NCI-H69 (cell line): ENCODE measurements around the gene ADAM17.
A peak's percentile ranks its signal among the peaks of the same experiment; 100 is the strongest.
"Not testable (repeated sequence)": the region's sequence is repeated elsewhere in the genome, so short reads cannot be mapped to it uniquely, and the experiment has no call there.

Experiments used
- DNase-seq: peaks from one replicate; lab custom pipeline; 2025; lab: John Stamatoyannopoulos, UW

The ADAM17 gene

DNA sequence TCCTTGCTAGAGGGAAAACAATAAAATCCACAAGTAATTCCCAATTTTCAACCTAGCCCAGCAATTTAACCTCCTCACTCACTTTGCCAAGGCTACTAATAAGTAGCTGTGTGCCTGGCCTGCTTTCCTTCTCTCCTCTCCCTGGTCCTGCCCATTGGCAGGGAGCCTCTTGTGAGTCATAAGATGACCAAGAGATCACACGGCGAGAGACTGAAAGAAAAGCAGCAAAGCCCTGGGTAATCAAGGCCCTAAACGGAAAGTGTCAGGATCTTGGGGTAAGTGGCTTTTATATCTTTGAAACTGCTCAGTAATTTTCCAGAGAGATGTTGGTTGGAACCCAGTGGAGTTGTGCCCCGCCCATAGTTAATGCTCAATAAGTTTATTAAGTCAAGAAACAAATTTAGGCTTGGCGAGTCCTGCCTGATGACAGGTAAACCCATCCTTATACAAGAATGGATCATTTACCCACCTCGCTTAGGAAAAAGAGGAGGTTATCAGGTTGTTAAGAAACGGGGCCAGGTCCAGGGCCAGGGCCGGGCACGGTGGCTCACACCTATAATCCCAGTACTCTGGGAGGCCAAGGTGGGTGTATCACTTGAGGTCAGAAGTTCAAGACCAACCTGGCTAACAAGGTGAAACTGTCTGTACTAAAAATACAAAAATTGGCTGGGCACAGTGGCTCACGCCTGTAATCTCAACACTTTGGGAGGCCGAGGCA is 10.0 kb upstream of the ADAM17 start:
- no peak for DNase-seq

DNA sequence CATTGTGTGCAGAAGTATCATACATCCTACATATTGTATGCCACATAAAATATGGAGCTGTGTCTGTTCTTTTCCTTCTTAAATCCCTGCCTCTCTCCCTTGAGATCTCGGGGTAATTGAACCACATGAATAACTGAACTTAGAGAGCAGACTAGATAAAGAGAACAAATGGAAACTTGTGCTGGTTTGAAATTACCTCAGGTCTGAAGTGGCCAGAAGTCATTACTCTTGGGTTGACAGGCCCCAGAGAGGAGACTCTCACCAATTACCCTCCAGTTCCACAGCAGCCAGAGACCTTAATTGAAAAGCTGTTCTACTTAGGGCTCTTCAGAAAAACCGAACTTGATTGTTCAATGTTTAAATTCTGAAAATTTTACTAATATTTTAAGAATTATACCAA is 5.0 kb upstream of the ADAM17 start:
- DNase-seq, result peak; percentile 1

DNA sequence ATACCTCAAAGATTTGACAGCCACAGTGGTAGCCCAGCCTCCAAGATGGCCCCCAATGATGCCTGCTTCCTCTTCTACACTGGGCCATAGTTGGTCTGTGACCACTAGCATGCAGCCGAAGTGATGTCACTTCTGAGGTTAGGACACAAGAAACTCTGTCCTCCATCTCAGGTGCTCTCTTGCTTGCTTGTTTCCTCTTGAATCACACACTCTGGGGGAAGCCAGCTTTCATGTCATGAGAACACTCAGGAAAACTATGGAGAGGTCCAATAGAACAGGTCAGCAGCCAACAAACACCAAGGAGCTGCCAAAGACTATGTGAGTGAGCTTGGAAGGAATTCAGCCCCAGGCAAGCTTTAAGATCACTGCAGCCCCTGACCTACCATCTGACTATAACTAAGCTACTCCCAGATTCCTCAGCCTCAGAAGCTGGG is 3.3 kb upstream of the ADAM17 start:
- peak; percentile 9 for DNase-seq

DNA sequence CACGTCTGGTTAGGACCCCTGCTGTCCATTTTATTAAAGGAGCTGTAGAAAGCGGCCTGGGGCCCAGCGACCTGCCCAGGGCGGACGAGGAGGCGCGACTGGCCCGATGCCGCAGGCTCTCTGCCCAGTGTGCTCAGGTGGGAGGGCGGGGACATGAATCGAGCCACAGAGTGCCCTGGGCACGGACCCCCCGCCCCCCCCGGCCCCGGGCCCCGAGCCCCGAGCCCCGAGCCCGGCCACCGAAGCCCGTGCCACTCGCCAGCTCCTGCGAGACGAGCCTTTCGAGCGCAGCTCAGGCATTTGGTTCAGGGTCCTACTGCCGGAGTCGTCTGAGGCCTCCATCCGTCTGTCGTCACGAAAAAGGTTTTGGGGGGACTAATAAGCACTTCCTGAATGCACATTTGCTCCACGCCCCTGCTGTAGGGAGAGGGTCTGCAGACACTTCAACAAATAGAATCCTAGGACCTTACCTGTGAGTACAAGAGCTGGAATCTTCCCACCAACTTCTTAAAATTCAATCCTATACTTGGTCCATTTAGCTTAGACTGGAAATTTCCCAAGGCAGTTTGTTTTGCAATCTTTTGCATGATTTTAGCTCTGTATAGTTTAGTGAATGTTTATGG is 602 bp upstream of the ADAM17 start:
- DNase-seq, result no peak

DNA sequence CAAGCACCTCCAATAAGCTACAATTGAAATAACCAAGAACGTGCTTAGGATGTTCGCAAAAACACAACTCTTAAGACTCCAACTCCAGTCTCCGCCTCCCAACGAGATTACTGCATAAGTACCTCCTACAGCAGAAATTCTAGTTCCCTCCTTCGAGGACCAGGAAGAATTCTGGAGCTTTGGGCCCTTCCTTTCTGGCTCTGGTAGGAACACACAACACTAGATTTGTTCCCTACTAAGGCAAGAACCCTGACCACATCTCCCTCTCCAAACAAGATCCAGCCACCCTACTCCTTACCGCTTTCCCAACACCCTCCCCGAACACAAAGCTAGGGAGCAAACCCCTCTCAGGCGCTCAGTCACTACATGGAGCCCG is 721 bp downstream of the ADAM17 start:
- peak; percentile 37 for DNase-seq

DNA sequence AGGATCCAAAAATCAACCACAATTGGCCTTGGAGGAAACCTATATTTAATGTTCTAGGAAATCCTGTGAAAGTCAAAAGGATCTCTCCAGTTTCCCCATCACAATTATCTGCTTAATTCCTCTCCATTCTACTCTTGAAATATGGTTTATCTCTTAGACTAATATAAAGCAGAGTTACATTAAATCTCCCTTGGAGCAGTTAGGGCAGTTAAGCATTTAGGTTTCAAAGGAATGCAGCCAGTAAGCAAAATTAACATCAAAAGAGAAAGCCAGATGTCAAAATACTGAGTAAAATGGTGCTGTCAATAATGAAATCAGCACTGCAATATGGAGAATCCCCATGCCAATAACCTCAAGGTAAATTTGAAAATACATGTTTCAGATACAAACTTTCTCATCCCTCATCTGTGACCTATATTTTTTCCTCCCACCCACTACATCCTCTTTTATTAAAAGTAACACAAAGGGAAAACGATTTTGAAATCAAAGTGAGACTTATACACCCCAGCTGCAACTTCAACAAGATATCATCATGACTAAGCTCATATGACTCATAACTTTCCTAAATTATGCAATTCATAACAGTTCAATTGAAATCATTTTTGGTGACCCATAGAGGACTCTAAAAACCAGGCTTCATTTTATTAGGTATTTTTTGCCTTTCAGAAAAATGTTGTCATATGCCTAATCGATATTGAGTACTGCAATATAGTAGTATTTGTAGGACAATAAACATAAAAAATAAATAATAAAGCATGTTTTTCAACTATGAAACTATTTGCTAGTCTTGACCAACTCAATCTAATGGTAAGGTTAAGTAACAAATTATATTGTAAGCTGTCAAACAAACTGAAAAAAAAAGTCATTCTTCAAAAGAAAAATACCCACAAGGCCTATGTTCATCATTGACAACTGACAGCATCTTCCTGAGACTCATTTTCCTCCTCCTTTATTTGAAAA is 3.1 kb downstream of the ADAM17 start:
- DNase-seq, result no peak

DNA sequence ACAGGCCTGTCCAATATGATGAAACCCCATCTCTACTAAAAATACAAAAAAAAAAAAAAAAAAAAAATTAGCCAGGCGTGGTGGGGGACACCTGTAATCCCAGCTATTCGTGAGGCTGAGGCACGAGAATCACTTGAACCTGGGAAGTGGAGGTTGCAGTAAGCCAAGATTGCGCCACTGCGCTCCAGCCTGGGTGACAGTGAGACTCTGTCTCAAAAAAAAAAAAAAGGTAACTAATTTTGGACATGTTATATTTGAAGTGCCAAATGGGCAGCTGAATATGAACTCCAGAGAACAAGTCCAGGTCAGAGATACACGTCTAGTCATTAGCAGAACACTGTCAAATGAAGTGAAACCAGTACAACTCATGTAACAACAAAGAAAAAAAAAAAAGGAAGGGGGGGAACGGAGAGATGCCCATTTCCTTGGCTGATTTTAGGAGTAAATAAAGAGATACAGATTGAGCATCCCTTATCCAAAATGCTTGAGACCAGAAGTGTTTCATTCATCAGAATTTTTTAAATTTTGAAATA is 4.7 kb downstream of the ADAM17 start:
- not testable (repeated sequence) for DNase-seq

DNA sequence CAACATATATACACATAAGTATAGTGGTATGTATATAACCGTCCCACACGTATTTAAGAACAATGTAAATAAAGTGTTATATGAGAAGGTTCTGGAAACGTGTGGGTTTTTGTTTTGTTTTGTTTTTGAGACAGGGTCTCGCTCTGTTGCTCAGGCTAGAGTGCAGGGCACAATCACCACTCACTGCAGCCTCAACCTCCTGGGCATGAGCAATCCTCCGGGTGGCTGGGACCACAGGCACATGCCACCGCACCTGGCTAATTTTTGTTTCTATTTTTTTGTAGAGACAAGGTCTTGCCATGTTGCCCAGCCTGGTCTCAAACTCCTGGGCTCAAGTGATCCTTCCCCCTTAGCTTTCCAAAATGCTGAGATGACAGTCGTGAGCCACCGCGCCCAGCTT is 6.2 kb downstream of the ADAM17 start:
- no peak for DNase-seq

DNA sequence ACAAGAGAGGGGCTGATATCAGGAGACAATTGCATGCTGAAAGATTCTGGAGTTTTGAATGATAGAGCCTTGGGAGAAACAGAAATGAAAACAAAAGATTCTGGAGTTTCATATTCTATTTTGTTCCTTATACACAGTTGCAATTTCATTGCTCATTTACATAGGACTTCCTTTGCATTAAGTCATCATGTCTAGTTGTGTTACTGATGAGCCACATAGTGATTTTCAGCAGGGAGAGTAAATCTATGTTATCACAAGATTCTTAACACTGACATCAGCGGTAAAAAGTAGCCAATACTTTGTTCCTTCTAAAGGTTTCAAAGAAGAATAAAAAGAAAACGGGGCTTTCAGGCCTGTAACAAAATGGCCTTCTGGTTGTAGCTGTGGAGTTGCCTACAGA is 7.1 kb downstream of the ADAM17 start:
- DNase-seq, result no peak

DNA sequence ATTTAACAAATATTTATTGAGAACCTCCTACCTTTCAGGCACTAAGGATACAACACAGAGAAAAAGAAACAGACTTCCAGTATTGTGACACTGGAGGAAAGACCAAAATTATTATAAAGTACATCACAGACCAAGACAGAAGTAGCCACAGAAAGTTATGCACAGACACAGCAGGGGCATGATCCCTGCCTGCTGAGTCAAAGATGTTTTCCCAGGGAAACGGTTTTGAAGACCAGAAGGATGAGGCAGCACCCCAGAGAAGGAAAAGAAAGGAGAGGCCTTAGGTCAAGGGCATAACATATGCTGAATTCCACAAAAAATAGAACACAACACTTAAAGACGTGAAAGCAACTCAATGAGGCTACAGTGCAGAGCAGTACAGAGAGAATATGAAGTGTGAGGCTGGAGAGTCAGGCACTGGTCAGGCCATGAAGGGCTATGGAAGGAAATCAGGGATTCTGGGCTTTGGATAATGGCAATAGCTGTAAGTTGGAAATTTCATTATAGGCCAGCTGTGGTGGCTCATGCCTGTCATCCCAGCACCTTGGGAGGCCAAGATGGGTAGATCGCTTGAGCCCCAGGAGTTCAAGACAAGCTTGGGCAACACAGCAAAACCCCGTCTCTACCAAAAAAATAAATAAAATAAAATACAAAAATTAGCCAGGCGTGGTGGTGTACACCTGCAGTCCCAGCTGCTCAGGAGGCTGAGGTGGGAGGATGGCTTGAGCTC is 8.2 kb downstream of the ADAM17 start:
- DNase-seq, result no peak

DNA sequence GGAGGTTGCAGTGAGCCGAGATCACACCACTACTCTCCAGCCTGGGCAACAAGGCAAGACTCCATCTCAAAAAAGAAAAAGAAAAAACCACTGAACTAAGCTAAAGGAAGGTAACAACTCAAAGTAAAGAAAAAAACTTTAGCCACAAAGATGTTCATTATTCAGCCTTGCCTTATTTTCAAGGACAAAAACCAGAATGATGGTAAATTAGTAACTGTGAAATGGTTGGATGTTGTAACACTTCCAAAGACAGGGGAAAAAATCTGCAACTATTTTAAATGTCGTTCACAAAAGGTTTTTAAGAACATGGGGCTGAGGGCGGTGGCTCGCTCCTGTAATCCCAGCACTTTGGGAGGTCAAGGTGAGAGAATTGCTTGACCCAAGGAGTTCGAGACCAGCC is 10.1 kb downstream of the ADAM17 start:
- no peak for DNase-seq

DNA sequence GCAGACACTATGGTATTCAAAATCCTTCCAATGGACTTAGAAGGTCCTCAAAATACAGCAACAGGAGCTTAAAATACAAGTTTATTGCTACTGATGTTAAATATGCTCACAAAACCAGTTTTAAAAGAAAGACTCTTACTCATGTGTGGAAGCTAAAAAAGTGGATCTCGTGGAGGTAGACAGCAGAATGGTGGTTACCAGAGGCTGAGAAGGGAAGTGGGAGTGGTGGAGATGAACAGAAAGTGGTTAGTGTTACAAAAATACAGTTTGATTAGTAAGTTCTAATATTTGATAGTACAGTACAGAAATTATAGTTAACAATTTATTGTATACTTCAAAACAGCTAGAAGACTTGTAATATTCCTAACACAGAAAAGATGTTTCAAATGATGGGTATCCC is 12.1 kb downstream of the ADAM17 start:
- DNase-seq, result no peak

DNA sequence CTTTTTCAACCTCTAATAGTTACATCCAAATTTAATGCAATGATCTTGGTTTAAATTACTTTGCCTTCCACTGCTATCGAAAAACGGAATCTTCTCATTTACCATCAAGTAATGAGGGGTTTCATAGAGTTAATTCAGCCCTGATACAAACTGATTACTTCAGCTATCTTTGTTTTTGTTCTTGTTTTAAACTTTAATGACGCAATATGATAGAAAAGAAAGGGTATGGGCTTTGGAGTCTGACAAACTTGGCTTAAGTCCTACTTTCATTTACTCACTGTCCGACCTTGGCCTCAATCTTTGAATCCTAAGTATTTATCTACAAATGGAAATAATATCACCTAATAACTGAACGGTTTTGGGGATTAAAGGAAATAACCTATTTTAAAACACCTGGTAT is 16.1 kb downstream of the ADAM17 start:
- DNase-seq, result no peak

DNA sequence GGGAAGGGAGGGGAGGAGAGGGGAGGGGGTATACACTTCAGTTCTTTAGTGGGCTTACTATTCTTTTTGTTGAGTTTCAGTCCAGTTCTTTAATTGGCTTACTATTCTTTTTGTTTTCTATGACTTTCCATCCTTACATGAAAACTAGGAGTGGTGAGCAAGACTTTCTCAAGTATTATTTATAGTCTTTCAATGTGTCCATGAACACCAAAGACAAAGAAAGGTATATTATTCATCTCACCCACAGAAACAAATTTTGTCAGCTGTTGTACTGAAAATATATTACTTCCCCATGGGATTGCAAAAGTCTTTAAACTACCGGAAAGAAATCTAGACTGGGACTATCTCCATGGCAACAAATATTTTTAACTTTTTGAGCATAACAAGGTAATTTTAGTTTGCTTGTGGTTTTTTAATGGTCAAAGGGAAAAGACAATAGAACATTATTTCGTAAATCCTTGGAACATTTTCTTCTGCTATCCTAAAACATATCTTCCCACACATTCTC is 17.6 kb downstream of the ADAM17 start:
- DNase-seq, result no peak

DNA sequence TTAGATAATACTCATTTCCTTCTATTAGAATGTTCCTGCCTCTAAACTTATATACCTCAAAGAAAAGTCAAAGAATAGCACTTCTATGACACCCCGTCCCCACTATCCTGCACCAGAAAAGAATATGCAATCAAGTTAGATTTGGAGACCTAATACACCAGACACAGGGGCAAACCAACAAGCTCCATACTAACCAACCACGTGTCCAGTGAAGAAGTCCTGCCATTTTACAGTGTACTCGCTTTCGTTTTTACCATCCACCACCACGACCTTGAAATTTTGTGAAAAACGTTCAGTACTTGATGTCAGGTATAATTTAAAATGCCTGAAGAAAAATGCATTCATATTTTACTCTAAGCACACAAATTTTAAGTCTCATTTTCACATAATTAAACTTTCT is 19.1 kb downstream of the ADAM17 start:
- no peak for DNase-seq

DNA sequence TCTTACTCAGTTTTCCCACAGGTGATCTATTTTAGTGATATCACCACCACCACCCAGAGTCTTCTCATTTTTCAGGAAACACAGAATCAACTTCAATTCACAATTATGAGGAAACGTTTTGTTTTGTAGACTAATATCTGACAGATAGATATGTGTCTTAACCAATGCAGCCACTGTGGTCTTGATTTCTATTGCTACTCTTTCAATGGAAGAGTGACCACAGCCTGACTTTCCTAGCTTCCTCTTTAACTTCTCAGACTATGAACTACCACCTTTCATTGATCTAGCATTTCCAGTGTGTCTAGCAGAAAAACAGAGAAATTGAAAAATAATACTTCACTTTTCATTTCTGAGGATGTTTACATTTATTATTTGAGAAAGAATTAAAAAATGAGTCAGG is 20.5 kb downstream of the ADAM17 start:
- no peak for DNase-seq

DNA sequence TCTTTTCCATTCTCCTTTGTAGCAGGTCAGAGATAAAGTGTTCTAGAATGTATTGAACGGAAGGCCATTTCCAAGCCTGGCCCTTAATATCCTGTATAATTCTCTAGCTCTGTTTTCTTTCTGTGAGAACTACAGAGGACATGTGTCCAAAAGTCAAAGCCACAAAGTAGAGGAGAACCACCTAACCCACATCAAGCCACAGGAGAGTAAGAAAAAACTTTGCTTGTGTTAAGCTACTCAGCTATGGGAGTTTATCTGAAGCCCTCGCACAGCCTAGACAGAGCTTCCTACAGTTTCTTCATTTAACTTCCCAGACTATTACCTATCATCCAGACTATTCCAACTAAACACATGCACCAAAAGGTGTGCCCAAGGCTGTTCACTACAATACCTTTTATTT is 22.0 kb downstream of the ADAM17 start:
- DNase-seq, result no peak

DNA sequence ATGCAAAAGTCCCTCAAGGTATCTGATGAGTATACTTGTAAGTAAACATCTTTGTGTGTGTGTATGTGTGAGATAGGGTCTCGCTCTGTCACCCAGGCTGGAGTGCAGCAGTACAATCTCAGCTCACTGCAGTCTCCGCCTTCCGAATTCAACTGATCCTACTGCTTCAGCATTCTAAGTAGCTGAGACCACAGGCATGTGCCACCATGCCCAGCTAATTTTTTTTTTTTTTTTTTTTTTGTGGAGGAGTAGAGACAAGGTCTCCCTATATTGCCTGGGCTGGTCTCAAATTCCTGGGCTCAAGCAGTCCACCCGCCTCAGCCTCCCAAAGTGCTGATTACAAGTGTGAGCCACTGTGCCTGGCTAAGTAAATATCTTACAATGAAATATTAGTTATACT is 23.2 kb downstream of the ADAM17 start:
- no peak for DNase-seq

DNA sequence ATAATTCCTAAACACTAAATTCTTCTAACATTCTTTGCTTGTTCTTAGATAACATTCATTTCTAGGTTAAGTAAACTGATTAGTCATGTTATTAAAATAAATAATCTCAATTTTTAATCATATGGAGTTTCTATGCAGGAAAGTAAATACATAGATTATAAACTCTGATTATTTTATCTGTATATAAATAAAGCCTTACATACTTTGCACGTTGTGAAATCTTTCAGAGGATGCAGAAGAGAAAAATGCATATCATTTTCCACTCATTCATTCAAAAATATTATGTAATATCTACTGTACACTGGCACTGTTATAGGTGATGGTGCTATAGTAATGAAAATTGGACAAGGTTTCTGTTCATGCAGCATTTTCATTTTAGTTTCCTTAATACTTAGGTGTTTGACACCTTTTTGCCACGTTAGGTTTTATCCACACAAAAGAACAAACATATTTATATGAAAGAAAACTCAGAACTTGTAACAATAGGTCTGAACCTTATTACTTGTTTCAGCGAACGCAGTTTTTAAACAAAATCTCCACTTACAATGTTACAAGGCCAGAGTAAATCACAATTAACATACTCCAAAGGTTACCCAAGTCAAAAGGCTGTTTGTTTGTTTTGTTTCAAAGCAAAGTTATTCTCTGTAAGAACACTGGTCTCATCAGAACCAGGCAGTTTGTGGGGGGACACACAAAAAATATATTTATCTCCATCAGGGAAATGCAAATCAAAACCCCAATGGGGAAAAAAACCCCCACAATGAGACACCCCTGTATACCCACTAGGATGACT is 27.4 kb downstream of the ADAM17 start:
- no peak for DNase-seq

DNA sequence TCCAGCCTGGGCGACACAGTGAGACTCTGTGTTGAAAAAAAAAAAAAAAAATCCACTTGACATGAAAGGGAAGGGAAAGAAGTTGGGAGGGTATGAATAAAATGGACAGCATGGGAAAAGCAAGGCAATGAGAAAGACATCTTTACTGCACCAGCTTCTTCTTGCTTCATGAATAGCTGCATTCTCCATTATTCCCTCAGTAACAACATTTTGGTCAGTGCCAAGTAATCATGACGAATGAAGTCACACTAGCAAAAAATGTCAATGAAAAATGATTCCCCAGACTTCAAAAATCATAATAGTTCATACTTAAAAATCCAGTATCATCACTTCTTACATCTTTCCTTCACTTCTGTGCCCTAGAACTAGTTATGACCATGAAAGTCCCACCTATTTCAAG is 30.4 kb downstream of the ADAM17 start:
- no peak for DNase-seq

DNA sequence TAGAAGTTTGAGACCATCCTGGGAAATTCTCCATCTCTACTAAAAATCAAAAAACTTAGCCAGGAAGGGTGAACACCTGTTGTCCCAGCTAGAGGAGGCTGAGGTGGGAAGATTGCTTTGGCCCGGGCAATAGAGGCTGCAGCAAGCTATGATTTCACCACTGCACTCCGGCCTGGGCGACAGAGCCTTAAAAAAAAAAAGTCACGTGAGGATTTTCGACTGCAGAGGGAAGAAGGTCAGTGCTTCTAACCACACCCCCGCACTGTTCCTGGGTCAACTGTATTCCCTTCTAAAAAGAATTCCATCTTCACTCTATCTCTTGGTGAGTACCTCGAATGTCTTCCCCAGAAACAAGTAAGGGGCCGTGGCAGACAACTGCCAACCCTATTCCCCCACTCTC is 31.3 kb downstream of the ADAM17 start:
- DNase-seq, result no peak
